Thoracic aorta (tissue), 2 donors: Measurements from ENCODE around the gene KIF5C. TPM values are rescaled to one million over a fixed set of nuclear protein-coding genes. Genes with fewer than 3 reads are reported as not detected.

ENCODE experiments used
- ATAC-seq: fragments of 150-250 bp; one replicate; pipeline ENCODE4 v1.8.0; 2017; ENCODE audit warnings: low read depth; ENCODE audit not compliant: insufficient number of reproducible peaks, low FRiP score
- DNase-seq: peaks from one replicate; pipeline ENCODE4 v3.0.0-alpha.2; 2020; ENCODE audit warnings: low spot score
- H3K27ac ChIP-seq, 2 donors: fragments of 200-600 bp; sonication (generic); 1 replicate in 1 of 2; 2 replicates in 1 of 2; pipeline ENCODE4 v1.5.1; 2016; ENCODE audit warnings: mild to moderate bottlenecking in 2 of 2, moderate library complexity in 2 of 2
- H3K27me3 ChIP-seq: fragments of 200-600 bp; sonication (generic); replicated peaks from 2 replicates; pipeline ENCODE4 v1.6.0; 2016; ENCODE audit warnings: mild to moderate bottlenecking; ENCODE audit not compliant: insufficient read depth
- H3K36me3 ChIP-seq: fragments of 200-600 bp; sonication (generic); one replicate; pipeline ENCODE4 v1.5.1; 2016
- H3K4me1 ChIP-seq, 2 donors: fragments of 200-600 bp; sonication (generic); 1 replicate in 1 of 2; 2 replicates in 1 of 2; pipeline versions ENCODE4 v1.5.1 to v1.6.0; 2016; ENCODE audit warnings: low read depth in 2 of 2, mild to moderate bottlenecking in 1 of 2; ENCODE audit not compliant: control insufficient read depth in 1 of 2
- H3K4me3 ChIP-seq: fragments of 200-600 bp; sonication (generic); 2 replicates; pipeline ENCODE4 v1.5.1; 2016; ENCODE audit warnings: mild to moderate bottlenecking
- H3K9me3 ChIP-seq: fragments of 200-600 bp; sonication (generic); 2 replicates; pipeline ENCODE4 v1.5.1; 2016
- total RNA-seq, 2 donors: library from RNA; depleted of rRNA; stranded (reverse); fragments of >200 nt; gene quantifications; one replicate each; pipeline versions ENCODE4 v1.1.0 to v1.2.3, GENCODE V29; 2016
- TF ChIP-seq, protein P1 (sequence below): fragments of 200-600 bp; sonication (generic); IDR thresholded peaks from one replicate; pipeline ENCODE4 v1.5.1; 2019; ENCODE audit warnings: antibody characterized with exemption

KIF5C gene
- total RNA-seq, 2 donors from 2014 or later = 4.5 to 7.3 TPM

DNA sequence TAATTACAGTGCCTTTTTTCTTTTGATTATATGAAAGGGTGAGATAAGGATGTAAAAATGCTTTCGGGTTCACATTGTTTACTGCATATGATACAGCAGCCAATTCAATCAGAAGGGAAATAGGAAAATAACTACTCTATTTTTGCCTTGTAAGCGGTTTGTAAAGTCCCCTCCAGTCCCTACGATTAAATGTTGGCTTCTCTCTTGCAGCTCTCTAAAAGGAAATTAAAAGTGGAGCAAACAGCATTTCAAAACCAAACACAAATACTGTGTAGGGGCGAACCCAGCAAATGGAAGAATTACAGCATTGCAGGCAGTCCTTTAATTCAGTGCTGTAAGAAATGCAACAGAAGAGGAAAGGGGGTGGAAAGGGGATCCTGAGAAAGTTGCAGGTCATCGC lies 182.4 kb downstream of the KIF5C start:
- no peaks in the 10 kb centered on the region for H3K36me3 ChIP-seq
- H3K9me3 ChIP-seq = no peaks in the 10 kb centered on the region
- TF ChIP-seq, protein P1, sequence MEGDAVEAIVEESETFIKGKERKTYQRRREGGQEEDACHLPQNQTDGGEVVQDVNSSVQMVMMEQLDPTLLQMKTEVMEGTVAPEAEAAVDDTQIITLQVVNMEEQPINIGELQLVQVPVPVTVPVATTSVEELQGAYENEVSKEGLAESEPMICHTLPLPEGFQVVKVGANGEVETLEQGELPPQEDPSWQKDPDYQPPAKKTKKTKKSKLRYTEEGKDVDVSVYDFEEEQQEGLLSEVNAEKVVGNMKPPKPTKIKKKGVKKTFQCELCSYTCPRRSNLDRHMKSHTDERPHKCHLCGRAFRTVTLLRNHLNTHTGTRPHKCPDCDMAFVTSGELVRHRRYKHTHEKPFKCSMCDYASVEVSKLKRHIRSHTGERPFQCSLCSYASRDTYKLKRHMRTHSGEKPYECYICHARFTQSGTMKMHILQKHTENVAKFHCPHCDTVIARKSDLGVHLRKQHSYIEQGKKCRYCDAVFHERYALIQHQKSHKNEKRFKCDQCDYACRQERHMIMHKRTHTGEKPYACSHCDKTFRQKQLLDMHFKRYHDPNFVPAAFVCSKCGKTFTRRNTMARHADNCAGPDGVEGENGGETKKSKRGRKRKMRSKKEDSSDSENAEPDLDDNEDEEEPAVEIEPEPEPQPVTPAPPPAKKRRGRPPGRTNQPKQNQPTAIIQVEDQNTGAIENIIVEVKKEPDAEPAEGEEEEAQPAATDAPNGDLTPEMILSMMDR = no peak
- no peaks in the 10 kb centered on the region for H3K4me1 ChIP-seq
- DNase-seq (no peak), ATAC-seq (no peak)
- no peak overlapping the region for H3K4me3 ChIP-seq
- no peaks in the 10 kb centered on the region for H3K27me3 ChIP-seq
- H3K27ac ChIP-seq = no peak overlapping the region

DNA sequence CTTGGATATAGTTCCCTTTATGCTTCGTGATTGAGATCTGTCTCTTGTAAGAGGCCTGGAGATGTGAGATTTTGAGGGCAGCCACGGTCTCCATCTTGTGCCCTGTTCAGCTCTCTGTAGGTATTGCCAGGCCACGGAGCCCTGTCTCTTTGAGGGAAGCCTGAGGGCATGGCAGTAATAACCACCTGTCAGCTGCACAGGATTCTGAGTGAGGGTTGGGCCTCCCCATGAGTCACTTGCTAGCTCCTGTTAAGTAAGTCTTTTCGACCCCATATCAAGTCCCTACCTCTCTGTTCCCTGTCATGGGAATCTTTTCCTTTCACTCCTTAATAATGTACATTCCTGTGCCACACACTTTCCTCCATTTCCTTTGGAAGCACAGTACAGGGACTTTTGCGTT lies 183.9 kb downstream of the KIF5C start:
- Histone ChIP-seq H3K27ac (no peak overlapping the region), H3K36me3 (no peaks in the 10 kb centered on the region), H3K4me1 (no peaks in the 10 kb centered on the region), H3K27me3 (no peaks in the 10 kb centered on the region), H3K4me3 (no peak overlapping the region), H3K9me3 (no peaks in the 10 kb centered on the region)
- DNase-seq = no peak
- TF ChIP-seq, protein P1 = no peak
- ATAC-seq = no peak

DNA sequence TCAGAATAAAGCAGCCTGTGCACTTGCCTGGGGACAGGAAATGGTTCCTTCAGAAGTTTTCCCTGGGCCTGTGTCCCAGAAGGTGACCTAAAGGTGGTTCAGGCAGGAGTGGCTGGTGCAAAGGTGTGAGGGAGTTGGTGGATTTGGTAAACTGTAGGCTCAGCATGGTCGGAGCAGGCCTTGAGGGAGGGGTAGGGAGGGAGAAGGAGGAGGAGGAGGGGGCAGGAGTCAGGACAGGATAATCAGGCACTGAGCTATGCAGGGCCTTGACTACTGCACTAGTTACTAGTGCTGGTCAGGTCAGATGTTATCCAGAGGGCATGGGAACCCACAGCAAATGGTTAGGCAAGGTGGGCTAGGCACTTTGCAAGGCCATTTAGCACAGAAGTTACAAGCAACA lies 184.8 kb downstream of the KIF5C start:
- H3K36me3 ChIP-seq = no peaks in the 10 kb centered on the region
- no peaks in the 10 kb centered on the region for H3K9me3 ChIP-seq
- no peak overlapping the region for H3K4me3 ChIP-seq
- H3K4me1 ChIP-seq = no peaks in the 10 kb centered on the region
- H3K27me3 ChIP-seq = no peaks in the 10 kb centered on the region
- DNase-seq (no peak), ATAC-seq (no peak)
- no peak overlapping the region for H3K27ac ChIP-seq
- TF ChIP-seq, protein P1 = no peak

DNA sequence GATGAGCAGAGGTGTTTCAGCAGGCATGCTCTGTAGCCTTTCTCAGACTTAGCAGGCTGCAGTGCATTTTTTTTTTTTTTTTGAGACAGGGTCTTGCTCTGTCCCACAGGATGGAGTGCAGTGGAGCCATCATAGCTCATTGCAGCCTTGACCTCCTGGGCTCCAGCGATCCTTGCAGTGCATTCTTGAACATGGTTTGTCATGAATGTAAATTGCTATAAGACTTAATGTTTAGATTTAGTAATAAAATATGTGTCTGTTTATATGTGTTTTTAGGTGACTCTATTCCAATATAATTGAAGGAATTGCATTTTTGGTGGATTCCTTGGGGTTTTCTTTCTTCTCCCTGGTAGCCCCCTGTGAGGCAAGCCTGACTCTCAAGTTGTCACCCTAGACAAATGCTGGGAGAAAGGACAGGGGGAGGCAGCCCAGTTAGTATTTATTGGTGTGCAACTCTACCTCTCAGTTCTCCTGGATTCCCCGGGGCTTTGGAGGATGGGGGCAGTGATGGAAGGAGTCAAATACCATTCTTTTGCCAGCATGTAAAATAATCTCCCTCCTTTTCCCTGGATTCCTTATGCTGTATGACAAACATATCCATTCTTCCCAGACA lies 186.2 kb downstream of the KIF5C start:
- no peak for DNase-seq
- Histone ChIP-seq H3K4me1 (no peaks in the 10 kb centered on the region), H3K27me3 (no peaks in the 10 kb centered on the region), H3K9me3 (no peaks in the 10 kb centered on the region), H3K36me3 (no peaks in the 10 kb centered on the region), H3K27ac (no peak overlapping the region), H3K4me3 (no peak overlapping the region)
- TF ChIP-seq, protein P1 = no peak
- no peak for ATAC-seq

DNA sequence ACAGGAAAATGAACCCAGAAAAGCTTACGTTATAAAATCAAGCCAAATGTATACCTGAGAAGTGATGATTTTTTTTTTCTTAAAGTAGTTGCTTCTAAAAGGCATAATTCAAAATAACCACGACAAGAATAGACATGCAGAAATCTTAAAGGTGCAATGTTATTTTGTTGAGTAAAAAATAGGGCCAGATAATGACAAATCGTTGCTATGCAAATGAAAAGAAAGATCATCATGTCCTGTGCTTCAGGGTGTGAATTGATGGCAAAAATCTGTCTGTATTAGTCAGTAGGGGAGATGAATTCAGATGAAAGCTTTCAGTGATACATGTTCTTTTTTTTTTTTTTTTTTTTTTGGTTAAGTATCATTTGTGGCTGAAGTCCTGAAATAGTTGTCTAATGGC lies 187.5 kb downstream of the KIF5C start:
- no peak for ATAC-seq
- H3K27ac ChIP-seq = no peak overlapping the region
- H3K4me1 ChIP-seq = no peaks in the 10 kb centered on the region
- TF ChIP-seq, protein P1 = no peak
- DNase-seq = no peak
- H3K27me3 ChIP-seq = no peaks in the 10 kb centered on the region
- no peaks in the 10 kb centered on the region for H3K9me3 ChIP-seq
- no peak overlapping the region for H3K4me3 ChIP-seq
- no peaks in the 10 kb centered on the region for H3K36me3 ChIP-seq
